Endometrial microvascular endothelial cells (primary cell): ENCODE data around the gene LRRC10B. TPM values are rescaled to one million over a fixed set of nuclear protein-coding genes. Genes with fewer than 3 reads are reported as not detected.

Experiments
- in situ Hi-C: cut with HindIII; loops from 2 replicates; pipeline ENCODE4 v1.10.0; 2017; ENCODE audit warnings: low sequenced_read_pairs, low pct_unique_long_range_greater_than_20kb; ENCODE audit errors: inconsistent ontology term
- total RNA-seq: library from RNA; depleted of rRNA; stranded (reverse); fragments of >200 nt; gene quantifications from one replicate; pipeline ENCODE4 v1.2.3, GENCODE V29; 2015; ENCODE audit errors: inconsistent ontology term

The LRRC10B gene
- total RNA-seq, 1 donor from 2014 or later = not detected

GRCh38 chr11:61505106-61505505 is 3.4 kb upstream of the LRRC10B start:
- in situ Hi-C loops = no loop called here

GRCh38 chr11:61505640-61506155 is 2.9 kb upstream of the LRRC10B start:
- in situ Hi-C loops = no loop called here

DNA sequence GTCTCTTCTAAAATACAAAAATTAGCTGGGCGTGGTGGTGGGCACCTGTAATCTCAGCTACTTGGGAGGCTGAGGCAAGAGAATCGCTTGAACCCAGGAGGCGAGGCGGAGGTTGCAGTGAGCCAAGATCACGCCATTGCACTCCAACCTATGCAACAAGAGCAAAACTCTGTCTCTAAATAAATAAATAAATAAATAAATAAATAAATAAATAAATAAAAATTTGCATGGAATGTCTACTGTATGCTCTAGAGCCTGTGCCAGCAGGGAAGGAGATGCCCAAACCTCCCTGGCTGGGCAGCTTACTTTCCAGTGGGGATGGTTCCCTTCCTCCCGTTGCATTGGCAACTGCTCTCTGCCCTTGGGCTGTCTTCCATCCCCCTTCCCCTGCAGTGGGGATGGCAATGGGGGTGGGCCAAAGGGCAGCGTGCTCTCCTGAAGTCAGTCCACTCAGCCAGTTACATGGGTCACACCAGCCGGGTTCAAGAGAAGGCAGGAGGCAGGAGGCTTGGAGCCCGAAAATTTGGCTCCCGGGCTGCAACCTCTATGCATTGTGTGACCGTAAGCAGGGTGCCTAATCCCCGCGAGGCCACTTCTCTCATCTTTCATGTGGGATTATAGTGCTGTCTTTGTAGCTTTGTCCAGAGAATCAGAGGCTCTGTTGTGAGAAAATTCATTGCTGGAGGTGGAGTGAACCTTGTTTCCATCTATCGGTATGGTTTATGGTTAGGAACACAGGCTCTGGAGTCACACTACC is 1.4 kb upstream of the LRRC10B start:
- in situ Hi-C loops = no loop called here

DNA sequence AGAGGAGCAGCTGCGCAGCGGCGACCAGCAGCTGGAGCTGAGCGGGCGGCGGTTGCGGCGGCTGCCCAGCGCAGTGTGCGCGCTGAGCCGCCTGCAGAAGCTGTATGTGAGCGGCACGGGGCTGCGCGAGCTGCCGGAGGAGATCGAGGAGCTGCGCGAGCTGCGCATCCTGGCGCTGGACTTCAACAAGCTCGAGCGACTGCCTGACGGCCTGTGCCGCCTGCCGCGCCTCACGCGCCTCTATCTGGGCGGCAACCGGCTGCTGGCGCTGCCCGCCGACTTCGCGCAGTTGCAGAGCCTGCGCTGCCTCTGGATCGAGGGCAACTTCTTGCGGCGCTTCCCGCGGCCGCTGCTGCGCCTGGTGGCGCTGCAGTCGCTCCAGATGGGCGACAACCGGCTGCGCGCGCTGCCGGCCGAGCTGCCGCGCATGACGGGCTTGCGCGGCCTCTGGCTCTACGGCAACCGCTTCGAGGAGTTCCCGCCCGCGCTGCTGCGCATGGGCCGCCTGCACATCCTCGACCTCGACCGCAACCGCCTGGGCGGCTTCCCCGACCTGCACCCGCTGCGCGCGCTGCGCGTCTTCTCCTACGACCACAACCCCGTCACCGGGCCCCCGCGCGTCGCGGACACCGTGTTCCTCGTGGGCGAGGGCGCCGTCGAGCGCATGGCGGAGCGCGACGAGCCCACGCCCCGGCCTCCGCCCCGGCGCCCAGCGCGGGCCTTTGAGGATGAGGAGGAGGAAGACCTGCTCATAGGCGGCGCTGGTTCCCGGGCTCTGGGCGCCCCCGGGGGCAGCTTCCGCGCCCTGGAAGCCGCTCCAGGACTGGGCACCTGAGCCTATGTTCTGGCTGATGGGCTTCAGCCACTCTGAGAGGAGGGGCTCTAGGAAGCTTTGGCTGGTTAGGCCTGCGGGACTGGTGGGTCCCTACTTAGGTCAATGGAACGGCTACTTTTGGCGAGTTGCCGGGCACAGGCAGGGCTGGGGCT is 787 bp downstream of the LRRC10B start:
- in situ Hi-C loops = no loop called here

DNA sequence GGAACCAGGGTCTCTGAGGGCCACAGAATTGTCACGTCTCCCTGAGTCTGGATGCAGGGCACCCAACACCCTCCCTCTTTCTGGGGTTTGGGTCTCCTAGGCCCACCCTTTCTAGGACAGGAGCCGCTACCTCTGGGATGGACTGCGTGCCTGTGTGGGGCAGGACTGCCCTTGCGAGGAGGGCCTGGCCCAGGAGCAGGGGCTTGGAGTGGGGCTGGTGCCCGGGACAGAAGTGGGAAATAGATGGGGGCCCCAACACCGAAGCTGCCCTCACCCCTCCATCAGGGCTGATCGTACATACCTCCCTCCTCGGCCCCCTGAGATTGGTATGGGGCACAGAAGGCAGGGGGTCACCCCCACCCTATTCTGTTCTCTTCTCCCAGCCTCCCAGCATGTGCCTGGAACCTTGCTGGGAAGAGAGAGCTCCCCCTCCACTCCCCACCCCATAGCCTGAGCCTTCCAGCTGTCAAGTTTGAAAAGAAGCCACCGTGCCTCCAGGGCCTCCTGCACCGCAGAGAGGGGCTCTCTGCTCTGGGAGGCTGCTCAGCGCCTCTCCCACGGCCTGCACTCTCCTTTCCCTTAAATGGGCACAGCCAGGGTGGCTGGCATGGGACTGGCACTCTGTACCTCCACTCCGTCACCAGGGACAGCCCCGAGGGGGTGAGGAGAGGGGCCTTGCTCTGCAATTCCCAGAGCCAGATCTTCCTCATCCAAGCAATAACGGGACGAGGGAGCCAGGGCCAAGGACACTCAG is 1.8 kb downstream of the LRRC10B start:
- in situ Hi-C loops = no loop called here

- in situ Hi-C loops = no loop called here
These were observed 2.4 kb downstream of the LRRC10B start for GRCh38 chr11:61510974-61511373.

DNA sequence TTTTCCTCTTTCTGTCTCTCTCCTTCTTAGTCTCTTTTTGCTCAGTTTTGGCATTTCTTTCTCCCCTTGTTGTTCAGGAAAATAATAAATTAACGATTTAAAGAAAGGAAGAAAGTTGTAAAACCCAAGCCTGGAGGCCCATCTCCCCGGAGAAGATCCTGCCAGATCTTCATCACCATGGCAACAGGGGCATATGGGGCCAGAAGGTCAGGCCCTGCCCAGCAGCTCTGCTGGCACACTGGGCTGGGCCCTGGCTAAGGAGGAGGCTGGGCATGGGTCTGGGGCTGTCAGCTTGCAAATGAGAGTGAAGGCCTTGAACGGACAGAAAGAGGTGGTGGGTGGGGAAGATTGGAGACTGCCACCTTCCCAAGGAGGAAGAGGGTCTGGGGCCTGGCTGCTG is 2.8 kb downstream of the LRRC10B start:
- in situ Hi-C loops = no loop called here

DNA sequence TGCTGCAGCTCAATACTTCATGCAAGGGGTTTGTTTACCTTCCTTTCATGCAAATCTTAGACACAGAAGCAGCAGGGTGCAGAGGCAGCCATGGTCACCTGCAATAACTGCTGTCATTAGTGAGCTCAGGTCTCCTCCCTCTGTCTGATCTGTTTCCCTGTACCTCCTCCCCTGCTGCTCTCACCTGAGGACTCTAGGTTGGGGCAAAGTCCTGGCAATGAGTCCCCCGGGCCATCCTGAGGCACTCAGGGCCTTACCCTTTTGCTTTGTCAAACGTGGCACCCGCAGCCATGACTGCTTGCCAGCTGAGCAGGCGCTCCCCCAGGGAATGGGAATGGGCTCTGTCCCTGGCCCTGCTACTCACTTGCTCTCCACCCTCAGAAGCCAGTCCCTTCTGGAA is 3.9 kb downstream of the LRRC10B start:
- in situ Hi-C loops = no loop called here

DNA sequence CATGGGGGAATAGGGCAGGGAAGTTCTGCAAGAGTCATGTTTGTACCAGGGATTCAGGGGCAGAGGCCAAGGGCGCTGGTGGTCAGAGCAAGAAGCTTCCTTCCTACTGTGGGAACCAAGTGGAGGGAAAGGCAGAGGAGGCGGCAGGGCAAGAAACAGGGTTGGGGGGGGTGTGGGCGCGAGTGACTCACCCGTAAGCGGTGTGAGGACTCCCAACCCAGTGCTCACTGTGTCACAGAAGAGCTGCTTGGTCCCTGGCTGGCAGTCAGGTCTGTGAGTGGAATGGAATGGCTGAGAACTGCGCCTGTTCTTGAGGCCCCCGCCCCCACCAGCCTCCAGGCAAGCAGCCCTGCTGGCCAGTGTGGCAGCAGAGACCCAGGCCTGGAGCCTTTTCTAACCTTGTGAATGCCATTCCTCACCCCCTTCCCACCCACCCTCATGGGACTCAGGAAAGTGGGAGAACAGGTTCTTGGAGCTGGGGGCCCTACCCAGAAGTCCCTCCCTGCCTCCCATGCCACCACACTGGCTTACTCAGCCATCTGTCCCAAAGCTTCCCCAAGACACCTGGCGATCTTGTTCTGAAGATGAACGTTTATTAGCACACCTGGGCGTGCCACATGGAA is 4.7 kb downstream of the LRRC10B start:
- in situ Hi-C loops = no loop called here

DNA sequence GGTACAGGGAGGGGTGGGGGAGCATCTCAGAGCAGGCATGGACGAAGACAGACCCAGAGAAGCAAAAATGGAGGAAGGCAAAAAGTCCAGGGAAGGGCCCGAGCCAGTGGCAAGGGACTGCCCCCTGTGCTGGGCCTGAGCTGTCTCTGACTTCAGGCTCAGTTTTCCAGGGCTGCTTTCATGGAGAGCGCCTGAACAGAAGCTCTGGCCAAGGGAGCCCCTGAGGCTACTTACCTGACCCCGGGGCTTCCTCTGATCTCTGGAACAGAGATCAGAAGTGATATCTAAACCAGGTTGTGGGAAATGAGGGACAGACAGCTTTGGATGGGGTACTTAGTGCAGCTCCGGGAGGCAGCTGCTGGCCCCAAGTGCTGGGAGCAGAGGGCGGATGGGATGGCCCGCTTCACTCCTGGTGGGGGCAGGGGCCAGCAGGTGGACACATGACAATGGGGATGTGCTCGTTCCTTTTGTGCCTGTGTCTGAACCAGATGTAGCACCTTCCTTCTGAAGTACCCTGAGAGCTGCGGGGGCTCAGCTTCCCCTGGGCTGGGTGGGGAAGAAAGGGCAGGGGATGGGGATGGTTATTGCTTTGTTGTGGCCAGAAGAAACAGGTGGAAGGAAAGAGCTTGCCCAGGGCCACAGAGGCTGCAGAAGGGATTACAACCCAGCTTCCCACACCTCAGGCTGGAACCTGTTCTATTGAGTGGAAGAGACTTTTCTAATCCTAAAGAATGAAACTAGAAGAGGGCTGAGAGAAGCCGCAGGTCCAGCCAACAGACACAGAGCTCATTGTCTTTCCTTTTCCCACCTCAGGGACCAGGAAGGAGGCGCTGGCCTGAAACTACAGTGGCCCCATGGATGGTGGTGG is 5.7 kb downstream of the LRRC10B start:
- in situ Hi-C loops = no loop called here

GRCh38 chr11:61515686-61516085 is 7.1 kb downstream of the LRRC10B start:
- in situ Hi-C loops = no loop called here

GRCh38 chr11:61516191-61516590 is 7.6 kb downstream of the LRRC10B start:
- in situ Hi-C loops = no loop called here

DNA sequence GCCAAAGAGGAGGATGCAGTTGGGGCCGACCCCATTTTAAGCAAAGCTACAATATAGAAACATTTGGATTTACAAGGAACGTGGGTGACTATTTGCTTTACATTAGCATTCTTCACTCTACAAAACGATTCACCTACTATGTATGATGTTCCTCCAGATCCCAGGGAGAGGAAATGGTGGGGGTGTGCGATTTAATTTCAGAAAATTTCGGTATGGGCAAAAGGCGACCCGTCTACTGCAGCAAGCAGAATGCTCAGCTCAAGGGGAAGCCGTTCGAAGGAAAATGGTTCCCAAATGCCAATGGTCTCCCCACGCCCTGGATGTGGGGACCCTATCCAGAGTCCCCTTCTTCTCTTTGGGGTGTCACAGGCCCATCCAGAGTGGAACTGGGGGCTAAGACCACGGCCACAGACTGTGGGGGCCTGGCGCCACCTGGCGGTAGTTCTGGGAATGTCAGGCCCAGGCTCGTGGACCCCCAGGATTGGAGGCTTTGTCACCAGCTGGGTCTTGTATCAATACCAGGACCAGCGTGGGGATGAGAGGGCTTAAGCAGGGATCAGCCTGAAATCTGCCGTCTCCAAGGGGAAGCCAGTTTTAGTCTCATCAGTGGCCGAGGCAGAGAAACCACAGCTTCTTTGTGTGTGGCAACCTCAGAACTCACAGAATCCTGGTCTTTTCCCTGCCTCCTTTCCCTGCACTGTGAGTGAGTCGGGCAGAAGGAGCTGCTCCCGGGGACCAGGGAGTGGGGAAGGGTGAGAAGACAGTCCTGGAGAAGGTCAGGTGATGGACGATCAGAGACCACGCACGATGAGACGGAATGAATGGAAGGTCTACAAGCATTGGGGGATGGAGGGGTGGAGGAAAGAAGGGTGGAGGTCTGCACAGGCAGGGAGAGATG is 8.4 kb downstream of the LRRC10B start:
- in situ Hi-C loops = no loop called here

- in situ Hi-C loops = no loop called here
These were observed 9.7 kb downstream of the LRRC10B start for GRCh38 chr11:61518032-61518795.

DNA sequence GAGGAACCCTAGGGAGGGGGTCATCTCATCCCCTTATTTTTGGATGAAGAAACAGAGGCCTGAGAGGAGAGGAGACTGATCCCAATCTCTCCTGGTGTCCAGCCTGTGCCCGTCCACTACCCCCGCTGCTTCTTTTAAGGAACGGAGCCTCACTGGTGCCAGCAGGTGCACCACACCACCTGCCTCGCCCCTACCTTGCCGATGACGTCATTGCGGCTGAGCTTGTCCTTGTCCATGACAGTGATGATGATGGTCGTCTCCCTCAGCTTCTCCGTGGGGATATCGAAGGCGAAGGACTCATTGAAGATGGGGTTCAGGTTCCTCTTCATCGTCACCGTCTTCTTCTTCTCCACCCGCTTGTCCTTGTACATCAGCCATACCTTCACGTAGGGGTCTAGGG is 14.3 kb downstream of the LRRC10B start:
- in situ Hi-C loops = no loop called here

- in situ Hi-C loops = no loop called here
These were observed 15.9 kb downstream of the LRRC10B start for GRCh38 chr11:61524446-61524845.
